A549 (cell line): ENCODE measurements around the gene PTPRJ.

Source experiments
- CEBPB ChIP-seq, 2 experiments: fragments of >200 bp in 1 of 2; sonication (Bioruptor Twin) in 1 of 2; formaldehyde crosslinking in 1 of 2; IDR thresholded peaks; 2 replicates each; pipeline ENCODE4 v1.6.1; 2012 to 2016
- EP300 ChIP-seq, 2 experiments: fragments of >200 bp; sonication (Bioruptor Twin); formaldehyde crosslinking; IDR thresholded peaks; 2 replicates in 1 of 2; 3 replicates in 1 of 2; pipeline ENCODE4 v1.6.1; 2016 to 2017
- MAZ ChIP-seq: fragments of 150-350 bp; IDR thresholded peaks from 2 replicates; pipeline ENCODE4 v1.6.1; 2014; ENCODE audit warnings: antibody characterized with exemption, low read depth, low read length, borderline replicate concordance
- POLR2A ChIP-seq: IDR thresholded peaks from 2 replicates; pipeline ENCODE4 v1.6.1; 2012; ENCODE audit warnings: mild to moderate bottlenecking, low read length
- RAD21 ChIP-seq, 2 experiments: fragments of >200 bp in 1 of 2; sonication (Bioruptor Twin) in 1 of 2; formaldehyde crosslinking in 1 of 2; IDR thresholded peaks in 1 of 2; conservative IDR thresholded peaks in 1 of 2; 2 replicates in 1 of 2; 3 replicates in 1 of 2; pipeline ENCODE4 v1.6.1; 2012 to 2018; ENCODE audit warnings: inconsistent platforms in 1 of 2
- RCOR1 ChIP-seq: fragments of 150-350 bp; IDR thresholded peaks from 2 replicates; pipeline ENCODE4 v1.6.1; 2014; ENCODE audit warnings: antibody characterized with exemption, low read length, low read depth
- SMC3 ChIP-seq: fragments of >200 bp; sonication (Bioruptor Twin); formaldehyde crosslinking; IDR thresholded peaks from 3 replicates; pipeline ENCODE4 v1.6.1; 2018; ENCODE audit warnings: inconsistent platforms
- TF ChIP-seq, protein P1 (sequence below): fragments of >200 bp; sonication (Bioruptor Twin); formaldehyde crosslinking; IDR thresholded peaks from 3 replicates; pipeline ENCODE4 v1.6.1; 2016
- TF ChIP-seq, protein P2 (sequence below): fragments of >200 bp; sonication (Bioruptor Twin); formaldehyde crosslinking; IDR thresholded peaks from 3 replicates; pipeline ENCODE4 v1.5.1; 2016
- TF ChIP-seq, protein P3 (sequence below): IDR thresholded peaks from 2 replicates; pipeline ENCODE4 v1.6.1; 2012
- TF ChIP-seq, protein P4 (sequence below): fragments of 250-450 bp; sonication (Bioruptor Pico); IDR thresholded peaks from 2 replicates; pipeline ENCODE4 v1.5.0; 2021; ENCODE audit warnings: mild to moderate bottlenecking, moderate library complexity, borderline replicate concordance

DNA sequence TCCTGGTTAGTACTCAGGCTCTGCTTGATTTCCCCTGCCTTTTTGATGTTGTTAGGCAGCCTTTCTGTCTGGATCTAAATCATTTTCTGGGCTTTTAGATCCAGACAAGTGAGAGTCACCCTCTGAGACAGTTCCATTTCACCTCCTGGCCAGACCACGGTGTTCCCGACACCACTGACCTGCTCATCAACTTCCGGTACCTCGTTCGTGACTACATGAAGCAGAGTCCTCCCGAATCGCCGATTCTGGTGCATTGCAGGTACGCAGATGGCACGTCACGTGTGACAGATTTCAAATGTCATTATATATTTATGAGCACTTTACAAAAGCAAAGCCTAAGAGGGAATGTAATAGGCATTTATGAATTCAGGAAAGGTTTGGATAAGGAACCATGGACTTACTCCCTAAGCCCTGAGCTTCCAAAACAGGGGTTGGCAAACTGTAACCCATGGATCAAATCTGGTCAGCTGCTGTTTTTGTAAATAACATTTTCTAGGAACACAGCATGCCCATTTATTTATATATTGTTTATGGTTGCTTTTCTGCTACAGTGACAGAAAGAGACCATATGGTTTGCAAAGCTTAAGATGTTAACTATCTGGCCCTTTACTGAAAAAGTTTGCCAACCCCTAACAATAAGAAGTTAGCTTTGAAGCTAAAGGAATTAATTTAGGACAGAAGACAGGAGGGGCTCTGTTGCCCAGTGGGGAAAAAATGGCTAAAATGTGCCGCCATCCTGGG, 183.2 kb downstream of the PTPRJ start:
- TF ChIP-seq EP300 (IDR thresholded peaks at IDR 0.05) (no peak), RCOR1 (no peak), MAZ (no peak), CEBPB (IDR thresholded peaks at IDR 0.05) (no peak), POLR2A (no peak), SMC3 (no peak), RAD21 (conservative IDR thresholded peaks at IDR 0.05 in 1 of 2, IDR thresholded peaks at IDR 0.05 in 1 of 2) (no peak)
- TF ChIP-seq, protein P1, sequence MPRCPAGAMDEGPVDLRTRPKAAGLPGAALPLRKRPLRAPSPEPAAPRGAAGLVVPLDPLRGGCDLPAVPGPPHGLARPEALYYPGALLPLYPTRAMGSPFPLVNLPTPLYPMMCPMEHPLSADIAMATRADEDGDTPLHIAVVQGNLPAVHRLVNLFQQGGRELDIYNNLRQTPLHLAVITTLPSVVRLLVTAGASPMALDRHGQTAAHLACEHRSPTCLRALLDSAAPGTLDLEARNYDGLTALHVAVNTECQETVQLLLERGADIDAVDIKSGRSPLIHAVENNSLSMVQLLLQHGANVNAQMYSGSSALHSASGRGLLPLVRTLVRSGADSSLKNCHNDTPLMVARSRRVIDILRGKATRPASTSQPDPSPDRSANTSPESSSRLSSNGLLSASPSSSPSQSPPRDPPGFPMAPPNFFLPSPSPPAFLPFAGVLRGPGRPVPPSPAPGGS = no peak
- TF ChIP-seq, protein P2, sequence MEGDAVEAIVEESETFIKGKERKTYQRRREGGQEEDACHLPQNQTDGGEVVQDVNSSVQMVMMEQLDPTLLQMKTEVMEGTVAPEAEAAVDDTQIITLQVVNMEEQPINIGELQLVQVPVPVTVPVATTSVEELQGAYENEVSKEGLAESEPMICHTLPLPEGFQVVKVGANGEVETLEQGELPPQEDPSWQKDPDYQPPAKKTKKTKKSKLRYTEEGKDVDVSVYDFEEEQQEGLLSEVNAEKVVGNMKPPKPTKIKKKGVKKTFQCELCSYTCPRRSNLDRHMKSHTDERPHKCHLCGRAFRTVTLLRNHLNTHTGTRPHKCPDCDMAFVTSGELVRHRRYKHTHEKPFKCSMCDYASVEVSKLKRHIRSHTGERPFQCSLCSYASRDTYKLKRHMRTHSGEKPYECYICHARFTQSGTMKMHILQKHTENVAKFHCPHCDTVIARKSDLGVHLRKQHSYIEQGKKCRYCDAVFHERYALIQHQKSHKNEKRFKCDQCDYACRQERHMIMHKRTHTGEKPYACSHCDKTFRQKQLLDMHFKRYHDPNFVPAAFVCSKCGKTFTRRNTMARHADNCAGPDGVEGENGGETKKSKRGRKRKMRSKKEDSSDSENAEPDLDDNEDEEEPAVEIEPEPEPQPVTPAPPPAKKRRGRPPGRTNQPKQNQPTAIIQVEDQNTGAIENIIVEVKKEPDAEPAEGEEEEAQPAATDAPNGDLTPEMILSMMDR = no peak
- TF ChIP-seq, protein P3, sequence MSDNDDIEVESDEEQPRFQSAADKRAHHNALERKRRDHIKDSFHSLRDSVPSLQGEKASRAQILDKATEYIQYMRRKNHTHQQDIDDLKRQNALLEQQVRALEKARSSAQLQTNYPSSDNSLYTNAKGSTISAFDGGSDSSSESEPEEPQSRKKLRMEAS = no peak
- TF ChIP-seq, protein P4, sequence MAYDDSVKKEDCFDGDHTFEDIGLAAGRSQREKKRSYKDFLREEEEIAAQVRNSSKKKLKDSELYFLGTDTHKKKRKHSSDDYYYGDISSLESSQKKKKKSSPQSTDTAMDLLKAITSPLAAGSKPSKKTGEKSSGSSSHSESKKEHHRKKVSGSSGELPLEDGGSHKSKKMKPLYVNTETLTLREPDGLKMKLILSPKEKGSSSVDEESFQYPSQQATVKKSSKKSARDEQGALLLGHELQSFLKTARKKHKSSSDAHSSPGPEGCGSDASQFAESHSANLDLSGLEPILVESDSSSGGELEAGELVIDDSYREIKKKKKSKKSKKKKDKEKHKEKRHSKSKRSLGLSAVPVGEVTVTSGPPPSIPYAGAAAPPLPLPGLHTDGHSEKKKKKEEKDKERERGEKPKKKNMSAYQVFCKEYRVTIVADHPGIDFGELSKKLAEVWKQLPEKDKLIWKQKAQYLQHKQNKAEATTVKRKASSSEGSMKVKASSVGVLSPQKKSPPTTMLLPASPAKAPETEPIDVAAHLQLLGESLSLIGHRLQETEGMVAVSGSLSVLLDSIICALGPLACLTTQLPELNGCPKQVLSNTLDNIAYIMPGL (CRISPR knock-in tag) = no peak
